Mononuclear cell (primary cell): ENCODE results near the gene DLX6. TPM values are rescaled to one million over a fixed set of nuclear protein-coding genes. Genes with fewer than 3 reads are reported as not detected.

ENCODE experiments used
- H3K27me3 ChIP-seq: 2 replicates; pipeline ENCODE4 v1.6.0; 2011; ENCODE audit warnings: low read length, control low read depth; ENCODE audit not compliant: insufficient read depth
- H3K4me1 ChIP-seq: 2 replicates; pipeline ENCODE4 v1.5.1; 2011; ENCODE audit warnings: mild to moderate bottlenecking, low read length, control low read depth; ENCODE audit not compliant: insufficient read depth
- H3K4me3 ChIP-seq: 2 replicates; pipeline ENCODE4 v1.5.1; 2011; ENCODE audit warnings: mild to moderate bottlenecking, low read length, moderate library complexity
- H3K9me3 ChIP-seq: 2 replicates; pipeline ENCODE4 v1.5.1; 2011; ENCODE audit warnings: low read depth, mild to moderate bottlenecking, control low read depth, low read length
- total RNA-seq: library from RNA; depleted of rRNA; stranded (reverse); fragments of >200 nt; gene quantifications from one replicate; pipeline ENCODE4 v1.2.3, GENCODE V29; 2012

The DLX6 gene
- not detected for total RNA-seq

DNA sequence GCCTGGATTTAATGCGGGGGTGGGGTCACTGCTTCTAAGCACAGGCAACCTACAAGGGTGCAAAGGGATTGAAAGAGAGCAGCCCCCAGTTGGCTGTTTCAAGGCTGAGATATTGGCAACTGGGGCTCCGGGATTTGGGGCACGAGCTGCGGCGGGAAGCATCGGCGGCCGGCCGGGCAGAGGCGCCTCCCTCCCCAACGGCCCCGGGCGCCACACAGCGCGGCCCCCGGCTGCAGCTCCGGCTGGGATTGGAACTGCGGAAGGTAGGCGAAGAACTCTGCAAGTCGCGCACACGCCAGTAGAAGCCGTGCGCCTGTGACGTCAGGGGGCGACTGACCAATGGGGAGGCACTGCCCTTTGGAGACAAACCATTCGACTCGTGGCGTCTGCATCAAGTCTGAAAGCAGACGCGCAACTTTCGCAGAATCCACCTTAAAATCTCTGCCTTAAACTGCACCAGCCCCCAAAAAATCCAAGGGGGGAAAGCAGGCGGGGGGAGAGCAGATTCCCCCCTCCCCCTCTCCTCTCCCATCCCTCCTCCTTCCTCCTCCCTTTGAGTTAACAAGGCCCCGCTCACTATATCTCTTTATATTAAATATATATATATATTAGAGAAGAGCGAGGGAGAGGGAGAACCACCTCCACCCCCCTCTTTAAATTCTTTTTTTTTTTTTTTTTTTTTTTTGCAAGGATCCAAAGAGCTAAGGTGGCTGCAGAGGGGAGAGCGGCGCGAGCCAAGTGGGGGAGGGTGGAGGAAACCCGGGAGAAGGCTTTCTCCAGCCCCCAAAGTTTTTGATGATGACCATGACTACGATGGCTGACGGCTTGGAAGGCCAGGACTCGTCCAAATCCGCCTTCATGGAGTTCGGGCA is at the start of gene DLX6:
TSS of gene DLX6 (plus strand) at position 371 of the 872 bp plus-strand sequence. CDS start at position 796, 425 bp downstream.
- Histone ChIP-seq H3K4me3 (no peak within 1 kb of the TSS), H3K4me1 (peaks cover 15% of the 10 kb centered on the region), H3K9me3 (no peaks in the 10 kb centered on the region), H3K27me3 (peaks cover 91% of the 10 kb centered on the region)

DNA sequence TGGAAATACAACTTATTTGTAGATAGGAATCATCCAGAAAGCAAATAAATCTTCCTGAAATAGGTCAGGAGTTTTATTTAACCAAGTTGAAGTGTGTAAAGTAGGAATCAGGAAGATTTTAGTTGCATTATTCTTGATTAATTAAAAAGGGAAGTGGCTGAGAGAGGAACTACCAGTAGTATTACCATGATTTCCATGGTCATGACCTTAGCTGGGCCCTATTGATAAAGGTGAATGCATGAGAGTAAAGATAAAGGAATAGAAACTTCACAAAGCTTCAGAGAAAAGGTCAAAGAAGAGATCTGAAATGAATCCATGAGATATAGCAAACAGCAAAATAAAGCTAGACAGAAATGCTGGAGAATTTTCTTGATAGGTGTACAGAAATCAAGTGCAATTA is 46.2 kb upstream of the DLX6 start:
- H3K27me3 ChIP-seq: no peaks in the 10 kb centered on the region

DNA sequence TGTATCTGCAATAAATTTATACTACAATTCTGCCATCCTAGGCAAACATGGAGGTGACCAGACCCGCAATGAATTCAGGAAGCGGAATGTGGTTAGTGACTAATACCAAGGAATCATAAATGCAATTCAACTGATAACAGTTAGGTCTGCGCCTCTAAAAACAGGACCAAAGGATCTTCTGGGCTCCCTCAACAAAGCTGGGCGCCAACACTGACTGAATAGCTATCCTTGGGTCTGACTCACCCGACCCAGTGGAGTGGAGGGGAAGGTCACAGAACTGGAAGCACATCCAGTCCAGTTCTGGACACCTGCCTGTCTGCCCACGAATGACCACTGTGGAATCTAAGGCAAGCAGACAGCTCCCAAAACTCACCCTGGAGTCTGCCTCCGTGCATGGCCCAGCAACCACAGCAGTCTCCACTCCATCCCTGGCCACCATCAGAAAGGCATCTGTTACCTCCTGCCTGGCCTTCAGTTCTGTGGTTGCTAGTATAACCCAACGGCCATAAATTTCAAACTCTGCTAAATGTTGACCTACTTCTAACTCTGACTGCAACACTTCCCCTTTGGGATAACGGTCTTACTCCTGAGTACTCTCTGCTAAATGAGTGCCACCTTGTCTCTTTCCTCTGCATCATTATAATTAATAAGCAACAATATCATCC is 43.0 kb upstream of the DLX6 start:
- Histone ChIP-seq H3K27me3 (no peaks in the 10 kb centered on the region), H3K4me1 (no peaks in the 10 kb centered on the region), H3K9me3 (no peaks in the 10 kb centered on the region), H3K4me3 (no peak overlapping the region)

More for the DNA sequence above, 46.2 kb upstream of the DLX6 start:
- Histone ChIP-seq H3K4me3 (no peak overlapping the region), H3K4me1 (no peaks in the 10 kb centered on the region), H3K9me3 (no peaks in the 10 kb centered on the region)

DNA sequence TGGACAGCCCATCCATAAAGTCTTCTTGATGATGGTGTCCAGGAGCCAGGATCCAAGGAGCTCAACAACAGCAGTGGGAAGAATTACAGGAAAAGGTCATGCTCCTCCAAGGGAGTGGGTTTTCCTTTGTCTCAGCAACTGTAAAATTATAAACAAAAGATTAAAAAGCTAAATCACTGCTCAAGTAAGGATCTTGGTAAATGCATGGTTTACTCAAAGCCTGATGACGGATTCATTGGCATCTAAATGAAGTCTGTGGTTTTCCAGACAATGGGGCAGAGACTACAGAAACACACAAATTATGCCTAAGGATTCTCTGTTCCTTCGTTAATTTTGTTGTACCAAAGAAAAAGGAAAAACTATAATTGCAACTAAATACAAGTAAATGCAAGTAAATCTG is 36.4 kb upstream of the DLX6 start:
- Histone ChIP-seq H3K27me3 (no peaks in the 10 kb centered on the region), H3K9me3 (no peaks in the 10 kb centered on the region), H3K4me1 (no peaks in the 10 kb centered on the region), H3K4me3 (no peak overlapping the region)

DNA sequence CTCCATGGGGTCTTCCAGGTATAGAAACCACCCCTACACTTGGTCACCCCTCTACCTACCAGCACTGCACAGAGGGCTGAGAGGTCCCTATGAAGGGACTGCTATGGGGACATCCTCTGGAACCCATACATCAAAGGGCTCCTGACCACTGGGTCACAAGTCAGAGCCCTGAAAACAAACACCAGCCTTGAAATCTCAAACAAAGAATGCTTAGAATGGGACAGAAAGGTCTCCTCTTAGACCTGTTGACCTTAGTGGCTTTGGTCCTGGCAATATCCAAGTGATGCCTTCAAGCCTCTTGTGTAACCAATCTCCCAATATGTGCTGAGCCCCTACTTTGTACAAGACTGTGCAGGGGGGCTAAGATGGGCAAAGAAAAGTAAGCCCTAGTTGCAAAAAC is 34.6 kb upstream of the DLX6 start:
- H3K4me1 ChIP-seq: no peaks in the 10 kb centered on the region
- no peaks in the 10 kb centered on the region for H3K27me3 ChIP-seq
- H3K9me3 ChIP-seq: no peaks in the 10 kb centered on the region
- H3K4me3 ChIP-seq: no peak overlapping the region

DNA sequence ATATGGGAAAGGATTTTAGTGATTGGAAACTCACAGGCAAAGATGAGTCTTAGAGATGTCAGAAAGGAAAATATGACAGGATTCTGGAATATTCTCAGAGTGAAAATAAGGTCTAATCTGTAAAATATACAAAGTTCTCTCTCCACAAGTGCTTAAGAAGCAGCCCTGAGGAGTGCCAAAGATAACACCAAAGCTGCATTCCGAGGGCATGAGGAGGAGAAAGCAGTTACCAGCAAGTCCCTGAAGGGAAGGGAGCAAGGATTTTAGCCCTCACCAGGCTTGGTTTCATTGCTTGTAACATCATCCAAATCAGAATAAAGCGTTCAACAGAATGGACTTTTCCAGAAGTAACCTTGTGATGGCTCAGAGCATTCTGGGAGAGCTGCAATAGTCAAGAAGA is 31.4 kb upstream of the DLX6 start:
- H3K27me3 ChIP-seq: peaks cover 2% of the 10 kb centered on the region
- no peaks in the 10 kb centered on the region for H3K9me3 ChIP-seq
- no peaks in the 10 kb centered on the region for H3K4me1 ChIP-seq
- H3K4me3 ChIP-seq: no peak overlapping the region

DNA sequence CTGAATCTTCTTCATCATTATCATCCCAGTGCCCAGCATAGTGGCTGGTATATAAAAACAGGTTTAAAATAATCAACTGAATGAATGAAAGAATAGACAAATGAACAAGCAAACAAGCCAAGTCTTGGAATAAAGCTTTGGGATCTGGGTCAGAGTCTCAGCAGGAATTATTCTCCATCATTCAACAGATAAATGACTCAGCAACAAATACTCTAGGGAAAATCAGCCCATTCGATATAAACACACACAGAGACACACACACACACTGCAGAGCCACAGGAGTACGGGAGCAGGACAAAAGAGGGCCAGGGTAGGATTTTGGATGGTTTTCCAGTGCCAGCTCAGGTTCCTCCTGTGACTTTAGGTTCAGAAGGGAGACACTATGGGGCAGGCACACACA is 29.2 kb upstream of the DLX6 start:
- Histone ChIP-seq H3K4me3 (no peak overlapping the region), H3K27me3 (peaks cover 2% of the 10 kb centered on the region), H3K4me1 (no peaks in the 10 kb centered on the region), H3K9me3 (no peaks in the 10 kb centered on the region)

DNA sequence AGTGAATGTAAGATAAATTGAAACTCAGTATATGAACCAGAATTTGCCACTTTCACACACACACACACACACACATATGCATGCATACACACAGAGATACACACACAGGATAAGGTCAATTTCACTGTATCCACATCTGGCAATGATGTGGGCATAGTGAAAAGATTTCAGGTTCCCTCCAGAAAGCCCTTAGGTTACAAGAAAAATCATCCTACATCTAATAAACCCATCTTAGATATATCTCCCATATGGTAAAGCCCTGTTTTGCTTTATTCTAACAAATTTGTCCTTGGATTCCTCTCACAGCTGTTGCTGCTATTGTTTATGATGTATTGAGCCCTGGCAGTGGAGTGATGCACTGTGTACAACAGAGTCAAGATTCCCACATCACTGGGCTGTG is 27.9 kb upstream of the DLX6 start:
- H3K9me3 ChIP-seq: no peaks in the 10 kb centered on the region
- H3K27me3 ChIP-seq: peaks cover 2% of the 10 kb centered on the region
- no peaks in the 10 kb centered on the region for H3K4me1 ChIP-seq
- no peak overlapping the region for H3K4me3 ChIP-seq

DNA sequence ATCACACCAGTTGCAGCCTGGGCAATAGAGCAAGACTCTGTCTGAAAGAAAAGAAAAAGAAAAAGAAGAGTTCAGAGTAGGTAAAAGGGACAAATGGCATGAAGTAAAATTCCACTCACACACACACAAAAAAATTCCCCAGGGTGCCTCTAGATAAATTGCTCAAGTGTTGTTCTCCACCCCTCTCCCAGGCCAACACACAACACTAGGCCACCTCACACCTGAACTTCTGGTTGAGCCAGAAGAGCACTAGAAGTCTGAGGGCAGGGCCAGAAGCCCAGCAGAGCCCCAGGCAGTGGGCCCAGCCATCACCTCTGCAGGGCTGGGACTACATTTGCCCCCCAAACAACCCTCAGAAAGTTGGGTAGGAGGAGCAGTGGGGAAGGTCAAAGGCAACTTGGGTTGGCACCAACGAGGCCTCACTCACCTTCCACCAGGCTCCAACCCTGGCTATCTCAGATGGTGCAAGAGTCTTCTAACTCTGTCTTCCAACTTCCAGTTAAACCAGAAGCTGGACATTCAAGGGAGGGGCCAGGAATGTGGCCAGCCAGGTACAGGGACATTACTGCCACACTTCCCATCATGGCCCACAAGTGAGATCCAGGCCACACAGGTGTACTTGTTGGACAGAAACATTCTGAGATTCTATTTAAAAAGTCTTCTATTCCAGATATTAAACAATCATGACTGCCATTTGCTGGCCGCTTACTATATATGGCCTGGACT is 25.6 kb upstream of the DLX6 start:
- H3K4me3 ChIP-seq: no peak overlapping the region
- H3K9me3 ChIP-seq: no peaks in the 10 kb centered on the region
- H3K4me1 ChIP-seq: no peaks in the 10 kb centered on the region
- H3K27me3 ChIP-seq: peaks cover 2% of the 10 kb centered on the region

DNA sequence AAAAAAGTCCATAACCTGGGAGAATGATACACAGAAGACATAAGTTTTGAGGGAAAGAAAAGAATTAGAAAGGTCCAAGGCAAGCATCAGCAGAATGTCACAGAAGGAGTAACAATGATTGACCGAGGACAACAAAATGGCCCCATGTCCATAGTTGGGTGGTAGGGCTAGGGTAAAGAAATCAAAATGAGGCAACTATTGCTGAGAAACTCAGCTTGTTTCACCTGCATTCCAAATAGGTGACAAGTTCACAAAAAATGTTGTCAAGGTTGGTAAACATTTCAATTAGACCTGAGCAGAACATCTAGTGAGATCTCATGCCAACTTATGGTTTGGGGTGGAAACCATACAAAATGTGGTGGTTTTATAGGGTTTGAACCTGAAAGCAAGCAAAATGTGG is 22.8 kb upstream of the DLX6 start:
- H3K4me3 ChIP-seq: no peak overlapping the region
- peaks cover 23% of the 10 kb centered on the region for H3K27me3 ChIP-seq
- no peaks in the 10 kb centered on the region for H3K9me3 ChIP-seq
- H3K4me1 ChIP-seq: no peaks in the 10 kb centered on the region

DNA sequence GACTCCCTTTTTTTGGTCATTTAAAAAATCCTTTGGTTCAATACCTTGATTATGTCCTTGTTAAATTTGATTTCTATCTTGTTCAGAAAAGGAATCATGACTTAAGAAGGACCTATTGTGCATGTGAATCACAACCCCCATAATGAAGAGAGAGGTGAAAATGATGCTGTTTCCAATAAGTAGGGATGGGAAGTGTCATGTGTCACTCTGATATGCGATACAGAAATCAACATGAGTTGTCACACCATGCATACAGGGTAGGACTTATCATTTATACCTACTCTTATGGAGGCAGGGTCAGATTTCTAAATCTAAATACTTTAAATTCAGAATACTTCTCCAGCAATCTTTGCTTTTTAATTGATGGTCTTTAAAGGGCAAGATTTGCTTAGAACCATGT is 19.4 kb upstream of the DLX6 start:
- Histone ChIP-seq H3K27me3 (peaks cover 57% of the 10 kb centered on the region), H3K9me3 (no peaks in the 10 kb centered on the region), H3K4me1 (no peaks in the 10 kb centered on the region), H3K4me3 (no peak overlapping the region)

DNA sequence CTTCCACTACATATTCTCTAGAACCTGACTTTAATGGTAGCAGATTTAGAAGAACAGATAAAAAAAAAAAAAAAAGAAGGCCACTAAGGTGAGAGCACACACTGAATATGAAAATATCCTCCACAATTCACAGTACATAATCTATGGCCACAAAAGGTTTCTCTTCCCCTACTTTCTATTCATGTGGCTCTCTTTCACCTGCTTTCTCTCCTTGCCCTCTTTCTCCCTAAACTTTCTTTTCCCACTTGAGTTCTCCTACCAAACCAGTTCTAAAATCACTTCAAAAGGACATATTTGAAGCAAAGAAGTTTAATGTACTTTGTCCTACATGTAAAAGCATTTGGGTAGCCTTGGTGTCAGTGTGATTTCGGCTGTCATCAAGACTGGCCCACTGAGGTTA is 18.5 kb upstream of the DLX6 start:
- Histone ChIP-seq H3K9me3 (no peaks in the 10 kb centered on the region), H3K4me1 (no peaks in the 10 kb centered on the region), H3K27me3 (peaks cover 66% of the 10 kb centered on the region), H3K4me3 (no peak overlapping the region)

DNA sequence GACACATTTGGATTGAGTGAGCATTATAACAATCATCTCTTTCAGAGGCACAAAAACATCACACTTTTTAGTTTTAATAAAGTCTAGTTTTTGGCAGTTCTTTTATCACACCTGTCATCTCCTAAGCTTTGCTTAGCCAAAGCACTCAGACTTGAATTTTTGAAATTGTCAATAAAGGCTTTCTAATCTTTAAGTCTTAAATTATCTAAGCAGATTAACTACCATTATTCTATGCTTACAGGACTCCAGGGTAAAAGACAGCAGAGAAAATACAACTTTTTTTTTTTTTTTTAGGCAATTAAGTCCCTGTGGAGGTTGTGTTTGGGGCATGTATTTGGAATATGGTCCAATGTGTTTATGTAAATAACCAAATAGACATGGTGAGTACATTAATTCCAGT is 17.6 kb upstream of the DLX6 start:
- Histone ChIP-seq H3K9me3 (no peaks in the 10 kb centered on the region), H3K4me1 (no peaks in the 10 kb centered on the region), H3K4me3 (no peak overlapping the region), H3K27me3 (peaks cover 74% of the 10 kb centered on the region)

DNA sequence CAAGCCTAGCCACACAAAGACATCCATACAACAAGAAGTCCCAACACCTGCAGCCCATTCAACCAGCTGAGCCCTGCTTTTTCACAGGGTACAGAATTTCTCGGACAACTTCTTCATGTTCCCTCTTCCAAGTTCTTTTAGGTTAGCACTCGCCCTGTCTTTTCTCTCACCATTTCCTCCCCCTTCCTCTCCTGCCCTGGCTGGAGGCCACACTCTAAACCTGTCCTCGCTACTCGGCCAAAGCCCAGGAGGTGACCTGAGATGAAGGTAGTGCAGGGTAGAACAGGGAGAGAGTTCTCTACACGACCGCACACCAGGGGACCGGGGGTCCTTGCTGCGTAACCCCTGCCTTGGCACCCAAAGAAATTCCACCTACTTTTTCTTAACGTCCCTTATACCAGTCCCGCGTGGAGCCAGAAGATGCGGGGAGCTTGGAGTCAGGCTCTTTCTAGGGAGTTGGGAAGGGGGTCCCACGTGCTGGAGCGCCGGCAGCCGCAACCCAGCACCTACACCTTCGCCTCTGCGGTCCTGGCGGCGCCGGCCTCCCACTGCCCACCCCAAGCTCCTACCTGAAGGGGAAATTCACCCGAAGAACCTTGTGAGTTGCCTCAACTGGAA is 16.0 kb upstream of the DLX6 start:
- no peak overlapping the region for H3K4me3 ChIP-seq
- H3K9me3 ChIP-seq: no peaks in the 10 kb centered on the region
- no peaks in the 10 kb centered on the region for H3K4me1 ChIP-seq
- peaks cover 91% of the 10 kb centered on the region for H3K27me3 ChIP-seq

DNA sequence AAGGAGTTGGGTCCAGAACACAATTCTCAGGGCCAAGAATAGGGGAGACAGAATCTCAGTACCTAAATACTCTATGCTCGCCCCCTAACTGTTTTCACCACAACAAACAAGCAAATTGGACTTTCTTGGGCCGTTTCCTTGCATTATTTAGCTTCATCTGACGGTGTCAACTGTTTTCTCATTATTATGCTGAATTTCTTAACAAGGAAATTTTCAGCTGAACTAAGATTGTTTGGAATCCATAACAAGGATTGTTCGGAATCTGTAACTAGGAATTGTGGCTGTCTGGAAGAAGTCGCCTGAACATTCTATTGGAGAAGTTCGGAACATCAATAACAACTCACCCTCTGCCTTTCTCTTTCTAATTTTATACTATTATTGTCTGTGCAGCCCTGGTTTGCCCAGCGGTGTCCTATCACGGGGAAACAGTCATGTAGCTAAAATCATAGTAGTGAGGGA is 15.5 kb upstream of the DLX6 start:
- peaks cover 96% of the 10 kb centered on the region for H3K27me3 ChIP-seq
- H3K9me3 ChIP-seq: no peaks in the 10 kb centered on the region
- H3K4me3 ChIP-seq: no peak overlapping the region
- no peaks in the 10 kb centered on the region for H3K4me1 ChIP-seq
